Fibroblast of the conjunctiva (primary cell): ENCODE data around the gene SLC2A1.

Experiments
- DNase-seq: peaks from one replicate; pipeline ENCODE4 v3.0.0-alpha.2; 2010; ENCODE audit warnings: low read depth

SLC2A1 gene

DNA sequence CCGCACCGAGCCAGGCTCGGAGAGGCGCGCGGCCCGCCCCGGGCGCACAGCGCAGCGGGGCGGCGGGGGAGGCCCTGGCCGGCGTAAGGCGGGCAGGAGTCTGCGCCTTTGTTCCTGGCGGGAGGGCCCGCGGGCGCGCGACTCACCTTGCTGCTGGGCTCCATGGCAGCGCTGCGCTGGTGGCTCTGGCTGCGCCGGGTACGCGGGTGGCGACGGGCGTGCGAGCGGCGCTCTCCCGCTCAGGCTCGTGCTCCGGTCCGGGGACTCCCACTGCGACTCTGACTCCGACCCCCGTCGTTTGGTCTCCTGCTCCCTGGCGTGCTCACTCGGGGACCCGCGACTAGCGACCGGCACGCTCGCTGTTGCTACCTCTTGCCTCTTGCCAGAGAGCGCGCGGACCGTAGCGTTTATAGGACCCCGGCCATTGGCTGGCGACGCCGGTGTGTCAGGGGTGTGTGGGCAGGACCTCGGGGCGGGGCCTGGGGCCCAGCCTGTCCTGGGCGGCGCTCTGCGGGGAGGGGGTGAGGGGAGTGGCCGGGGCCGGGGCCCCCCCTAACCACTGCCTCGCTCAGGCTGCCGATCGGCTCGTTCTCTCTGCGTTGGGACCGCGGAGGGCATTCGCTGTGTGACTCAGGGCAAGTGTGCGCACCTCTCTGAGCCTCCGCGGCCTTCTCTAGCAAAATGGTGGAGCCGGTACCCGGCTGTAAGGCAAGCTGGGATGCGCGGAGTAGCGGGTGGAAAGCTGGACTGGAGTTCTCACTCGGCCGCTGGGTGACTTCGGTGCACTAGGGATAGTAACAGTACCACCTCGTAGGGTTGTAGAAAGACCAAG, at the start of gene SLC2A1:
SLC2A1 (minus strand) TSS at position 381 of the 832 bp plus-strand sequence; CDS start at position 164, 217 bp downstream.
- DNase-seq, result peak; percentile 80

DNA sequence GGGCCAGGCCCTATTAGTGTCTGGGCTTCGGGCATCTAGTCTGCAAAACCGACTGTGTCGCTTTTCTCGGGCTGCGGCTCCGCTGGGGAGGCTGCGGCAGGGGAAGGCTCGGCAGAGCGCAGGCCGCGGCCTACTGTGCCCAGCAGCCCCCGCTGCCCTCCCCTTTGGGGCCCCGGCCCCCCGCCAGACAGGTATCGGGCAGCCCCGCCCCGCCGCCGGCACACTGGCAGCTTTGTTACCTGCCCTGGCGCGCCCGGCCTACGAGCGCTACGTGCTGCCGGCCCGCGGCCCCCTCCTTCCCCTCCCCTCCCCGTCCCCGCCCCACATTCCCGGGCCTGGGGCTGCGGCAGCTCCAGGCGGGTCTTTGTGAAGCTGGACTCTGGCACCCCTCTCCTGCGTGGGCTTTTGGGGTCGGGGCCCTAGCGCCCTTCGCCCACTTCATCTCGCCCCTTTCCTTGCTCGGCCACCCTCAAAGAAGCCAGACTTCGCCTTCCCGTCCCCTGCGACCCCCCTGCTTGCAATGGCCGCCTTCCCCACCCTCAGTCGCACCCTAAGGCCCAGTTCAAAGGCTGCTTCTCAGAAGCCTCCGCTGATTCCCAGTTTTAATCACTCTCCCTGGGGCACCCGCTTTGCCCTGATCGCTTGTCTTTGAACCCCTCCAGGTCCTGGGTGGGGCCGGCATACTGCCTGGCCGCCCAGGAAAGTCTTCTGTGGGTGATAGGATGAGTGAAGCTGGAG, 48.9 kb upstream of the SLC2A1 start:
- DNase-seq, result no peak

GRCh38 chr1:43005460-43006361, 47.0 kb upstream of the SLC2A1 start:
- no peak for DNase-seq

DNA sequence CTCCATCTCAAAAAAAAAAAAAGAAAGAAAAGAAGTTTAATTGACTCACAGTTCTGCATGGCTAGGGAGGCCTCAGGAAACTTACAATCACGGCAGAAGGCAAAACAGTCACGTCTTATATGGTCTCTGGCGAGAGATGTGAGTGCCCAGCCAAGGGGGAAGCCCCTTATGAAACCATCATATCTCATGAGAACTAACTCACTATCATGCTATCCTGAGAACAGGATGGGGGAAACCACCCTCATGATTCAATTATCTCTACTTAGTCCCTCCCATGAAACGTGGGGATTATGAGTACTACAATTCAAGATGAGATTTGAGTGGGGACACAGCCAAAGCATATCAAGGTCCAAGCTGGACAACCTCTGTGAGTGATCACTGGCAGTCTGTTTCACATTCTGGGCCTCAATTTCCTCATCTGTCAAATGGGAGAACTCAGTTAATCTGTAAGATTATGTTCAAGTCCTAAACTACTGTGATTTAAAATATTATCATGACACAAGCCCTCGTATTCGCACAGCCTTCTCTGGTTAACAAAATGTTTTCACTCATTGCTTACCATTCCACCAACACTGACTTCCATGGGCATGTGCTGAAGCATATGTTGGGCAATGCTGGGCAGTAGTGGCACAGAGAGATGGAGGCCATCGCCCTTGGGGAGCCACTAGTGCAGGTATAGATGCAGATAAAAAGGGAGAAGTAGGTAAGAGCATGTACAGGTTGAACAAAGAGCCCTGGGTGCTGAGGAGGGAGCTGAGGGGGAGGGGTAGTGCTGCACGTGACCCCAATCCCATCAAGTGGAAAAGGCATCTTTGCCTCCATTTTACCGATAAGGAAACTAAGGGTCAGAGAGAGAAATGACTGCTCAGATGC, 46.2 kb upstream of the SLC2A1 start:
- no peak for DNase-seq

DNA sequence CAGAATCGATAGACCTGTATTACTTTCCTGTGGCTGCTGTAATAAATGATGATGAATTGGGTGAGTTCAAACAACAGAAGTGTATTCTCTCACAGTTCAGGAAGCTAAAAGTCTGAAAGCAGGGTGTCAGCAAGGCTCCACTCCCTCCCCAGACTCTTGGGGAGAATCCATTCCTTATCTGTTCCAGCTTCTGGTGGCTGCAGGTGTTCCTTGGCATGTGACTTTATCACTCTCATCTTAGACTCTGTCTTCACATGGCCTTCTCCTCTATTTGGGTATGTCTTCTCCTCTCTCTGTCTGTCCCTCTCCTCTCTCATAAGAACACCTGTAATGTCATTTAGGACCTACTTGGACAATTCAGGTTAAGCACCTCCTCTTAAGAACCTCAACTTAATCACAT, 44.1 kb upstream of the SLC2A1 start:
- no peak for DNase-seq

GRCh38 chr1:43002116-43002515, 43.4 kb upstream of the SLC2A1 start:
- no peak for DNase-seq

- no peak for DNase-seq
Observed at GRCh38 chr1:43001434-43001833, 42.8 kb upstream of the SLC2A1 start.

GRCh38 chr1:43000271-43000670, 41.6 kb upstream of the SLC2A1 start:
- no peak for DNase-seq

DNA sequence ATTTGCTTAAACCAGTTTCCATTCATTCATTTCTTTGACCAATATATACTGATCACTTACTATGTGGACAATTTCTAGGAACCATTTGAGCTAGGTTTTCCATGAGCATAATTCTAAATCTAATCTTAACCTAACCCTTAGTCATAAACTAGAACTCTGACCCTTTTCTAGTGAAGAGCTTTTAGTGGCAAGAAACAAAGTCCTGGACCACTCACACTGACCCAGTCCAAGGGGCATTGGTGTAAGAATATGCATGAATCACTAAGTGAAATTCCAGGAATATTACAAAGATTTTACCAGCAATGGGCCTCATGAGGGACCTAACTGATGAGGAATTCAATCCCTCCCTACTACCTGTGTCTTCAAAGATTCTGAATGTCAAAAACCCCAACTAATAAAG, 40.6 kb upstream of the SLC2A1 start:
- DNase-seq, result no peak

GRCh38 chr1:42998386-42998785, 39.7 kb upstream of the SLC2A1 start:
- DNase-seq, result no peak

GRCh38 chr1:42996384-42996970, 37.8 kb upstream of the SLC2A1 start:
- DNase-seq, result no peak

DNA sequence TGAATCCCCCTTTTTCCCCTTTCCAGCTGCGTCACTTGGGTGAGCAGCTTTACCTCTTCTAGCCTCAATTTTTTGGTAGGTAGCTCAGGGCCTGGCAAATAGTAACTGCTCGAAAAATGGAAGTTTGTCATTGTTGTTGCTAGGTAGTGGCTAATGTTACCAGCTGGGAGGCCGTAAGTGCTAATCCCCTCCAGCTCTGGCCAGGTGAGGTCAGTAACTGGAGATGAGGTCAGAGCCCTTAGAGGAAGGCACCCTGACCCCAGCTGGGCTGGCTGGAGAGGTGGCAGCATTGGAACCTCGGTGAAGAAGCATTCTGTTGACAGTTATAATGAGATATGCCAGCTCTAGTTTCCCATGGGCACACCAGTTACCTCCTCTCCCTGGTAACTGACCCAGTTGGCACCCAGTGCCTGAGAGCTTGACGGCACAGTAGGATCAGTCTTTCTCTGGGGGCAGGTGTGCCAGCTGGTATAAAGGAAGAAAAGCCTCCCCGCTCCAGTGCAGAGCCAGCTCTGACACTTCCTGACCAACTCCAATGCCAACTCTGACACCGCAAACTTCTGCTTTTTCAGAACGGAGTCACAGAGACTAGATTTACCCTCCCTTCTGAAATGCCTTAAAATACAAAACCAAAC, 35.0 kb upstream of the SLC2A1 start:
- DNase-seq, result no peak

DNA sequence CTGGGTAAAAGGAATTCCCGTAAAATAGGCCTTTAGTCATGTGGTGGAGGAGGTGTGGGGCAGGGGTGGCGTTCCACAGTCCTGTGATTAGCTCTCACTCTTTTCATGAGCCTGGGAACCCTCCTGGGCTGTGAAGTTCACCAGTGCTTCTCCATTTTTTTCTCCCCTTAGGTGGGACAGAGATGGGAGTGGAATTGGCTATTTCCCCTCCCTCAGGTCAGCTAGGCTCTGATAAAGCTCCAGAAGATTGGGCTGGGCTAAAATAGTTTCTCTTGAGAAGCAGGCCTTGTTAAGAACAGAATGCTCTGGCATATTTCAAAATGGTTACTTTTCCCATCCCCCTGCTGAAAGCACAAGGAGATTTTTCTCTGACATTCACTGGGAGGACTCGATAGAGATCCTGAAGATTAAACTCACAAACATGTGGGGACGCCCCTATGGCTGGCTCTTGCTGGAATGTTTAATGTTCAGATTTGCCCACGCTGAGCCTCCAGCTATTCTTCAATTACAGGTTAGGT, 33.4 kb upstream of the SLC2A1 start:
- DNase-seq, result no peak

GRCh38 chr1:42990757-42991346, 32.2 kb upstream of the SLC2A1 start:
- no peak for DNase-seq

DNA sequence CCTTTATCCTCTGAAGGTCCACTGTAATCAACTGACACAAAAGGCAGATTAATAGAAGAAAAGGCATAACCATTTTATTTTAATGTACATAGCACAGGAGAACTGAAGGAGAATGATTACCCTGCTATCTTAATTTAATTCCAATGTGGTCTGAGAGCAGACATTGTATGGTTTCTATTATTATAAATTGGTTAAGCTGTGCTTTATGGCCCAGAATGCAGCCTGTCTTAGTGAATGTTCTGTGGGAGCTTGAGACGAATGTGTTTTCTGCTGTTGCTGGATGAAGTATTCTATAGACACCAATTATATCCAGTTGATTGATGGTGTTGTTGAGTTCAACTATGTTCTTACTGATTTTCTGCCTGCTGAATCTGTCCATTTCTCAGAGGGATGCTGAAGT, 25.0 kb upstream of the SLC2A1 start:
- no peak for DNase-seq

GRCh38 chr1:42983253-42983652, 24.6 kb upstream of the SLC2A1 start:
- DNase-seq, result no peak

GRCh38 chr1:42982641-42983040, 24.0 kb upstream of the SLC2A1 start:
- DNase-seq, result no peak

DNA sequence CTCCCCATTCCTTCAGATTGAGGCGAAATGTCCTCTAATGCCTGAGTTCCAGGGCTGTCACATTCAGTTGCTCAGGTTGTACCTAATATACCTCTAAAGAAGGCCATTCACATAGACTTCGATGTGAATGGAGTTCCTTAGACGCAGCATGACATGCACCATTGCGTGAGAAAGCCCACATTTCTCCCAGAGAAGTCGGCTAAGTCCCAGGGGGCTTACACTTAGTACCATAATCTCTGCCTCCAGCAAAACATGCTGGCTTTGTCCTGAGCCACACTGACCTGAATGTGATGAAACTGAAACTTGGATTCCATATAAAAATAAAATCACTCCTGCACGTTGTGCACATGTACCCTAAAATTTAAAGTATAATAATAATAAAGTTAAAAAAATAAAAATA, 23.2 kb upstream of the SLC2A1 start:
- DNase-seq, result no peak

DNA sequence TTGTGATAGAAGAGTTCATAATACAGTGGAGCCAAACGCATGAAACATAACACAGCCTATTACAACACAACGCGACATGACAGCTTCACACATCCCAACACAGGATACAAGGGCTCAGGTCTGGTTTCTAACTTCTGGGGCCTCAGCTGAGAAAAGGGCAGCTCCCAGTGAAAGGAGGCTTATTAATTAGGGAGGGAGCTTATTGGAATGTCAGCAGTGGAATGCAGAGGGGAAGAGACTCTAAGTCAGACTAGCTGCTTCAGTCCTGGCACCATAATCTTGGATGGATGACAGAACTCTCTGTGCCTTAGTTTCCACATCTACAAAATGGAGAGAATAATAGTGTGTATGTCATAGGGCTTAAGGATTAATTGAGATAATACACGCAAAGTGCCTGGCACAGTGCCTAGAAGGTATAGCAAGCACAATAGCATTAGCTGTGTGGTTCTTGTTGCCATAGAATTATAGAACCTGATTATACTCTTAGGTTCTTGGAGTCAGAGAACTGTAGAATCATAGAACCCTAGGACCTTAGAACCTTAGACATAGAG, 22.7 kb upstream of the SLC2A1 start:
- DNase-seq, result no peak
